MM.1S (cell line): ENCODE data around the gene KCNMA1.

ENCODE experiments used
- EZH2 ChIP-seq: fragments of 300-600 bp; sonication (generic); optimal IDR thresholded peaks from 2 replicates; pipeline ENCODE3; 2017; ENCODE audit warnings: low read depth, mild to moderate bottlenecking, antibody characterized with exemption, low read length, mixed read lengths
- EZH2phosphoT487 ChIP-seq: fragments of 300-600 bp; sonication (generic); IDR thresholded peaks from 2 replicates; pipeline ENCODE4 v1.6.1; 2018; ENCODE audit warnings: antibody characterized with exemption, low read length
- TF ChIP-seq, protein P1 (sequence below): fragments of 300-600 bp; sonication (generic); IDR thresholded peaks from 2 replicates; pipeline ENCODE4 v1.5.1; 2016; ENCODE audit warnings: antibody characterized with exemption, low read length, mixed read lengths

- TF ChIP-seq, protein P1, sequence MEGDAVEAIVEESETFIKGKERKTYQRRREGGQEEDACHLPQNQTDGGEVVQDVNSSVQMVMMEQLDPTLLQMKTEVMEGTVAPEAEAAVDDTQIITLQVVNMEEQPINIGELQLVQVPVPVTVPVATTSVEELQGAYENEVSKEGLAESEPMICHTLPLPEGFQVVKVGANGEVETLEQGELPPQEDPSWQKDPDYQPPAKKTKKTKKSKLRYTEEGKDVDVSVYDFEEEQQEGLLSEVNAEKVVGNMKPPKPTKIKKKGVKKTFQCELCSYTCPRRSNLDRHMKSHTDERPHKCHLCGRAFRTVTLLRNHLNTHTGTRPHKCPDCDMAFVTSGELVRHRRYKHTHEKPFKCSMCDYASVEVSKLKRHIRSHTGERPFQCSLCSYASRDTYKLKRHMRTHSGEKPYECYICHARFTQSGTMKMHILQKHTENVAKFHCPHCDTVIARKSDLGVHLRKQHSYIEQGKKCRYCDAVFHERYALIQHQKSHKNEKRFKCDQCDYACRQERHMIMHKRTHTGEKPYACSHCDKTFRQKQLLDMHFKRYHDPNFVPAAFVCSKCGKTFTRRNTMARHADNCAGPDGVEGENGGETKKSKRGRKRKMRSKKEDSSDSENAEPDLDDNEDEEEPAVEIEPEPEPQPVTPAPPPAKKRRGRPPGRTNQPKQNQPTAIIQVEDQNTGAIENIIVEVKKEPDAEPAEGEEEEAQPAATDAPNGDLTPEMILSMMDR: no peak
- TF ChIP-seq EZH2phosphoT487 (no peak), EZH2 (no peak)
Measured at GRCh38 chr10:77099136-77099535, 538.5 kb downstream of the KCNMA1 start.
